GM12872 (cell line): Measurements from ENCODE around the gene TRRAP.
A peak's percentile ranks its signal among the peaks of the same experiment; 100 is the strongest.

ENCODE experiments used
- CTCF ChIP-seq: IDR thresholded peaks from 3 replicates; pipeline ENCODE4 v1.5.1; 2011; ENCODE audit warnings: low read depth, mild to moderate bottlenecking, low read length, moderate library complexity; ENCODE audit not compliant: insufficient read depth

TRRAP gene

GRCh38 chr7:98869027-98869596, 9.2 kb upstream of the TRRAP start:
- no peak for TF ChIP-seq CTCF

GRCh38 chr7:98869597-98870120, 8.7 kb upstream of the TRRAP start, which contains the start of gene TMEM130:
TSS of gene TMEM130 (minus strand) at chr7:98870014. CDS start at chr7:98869861, 153 bp downstream.
- TF ChIP-seq CTCF, result no peak

DNA sequence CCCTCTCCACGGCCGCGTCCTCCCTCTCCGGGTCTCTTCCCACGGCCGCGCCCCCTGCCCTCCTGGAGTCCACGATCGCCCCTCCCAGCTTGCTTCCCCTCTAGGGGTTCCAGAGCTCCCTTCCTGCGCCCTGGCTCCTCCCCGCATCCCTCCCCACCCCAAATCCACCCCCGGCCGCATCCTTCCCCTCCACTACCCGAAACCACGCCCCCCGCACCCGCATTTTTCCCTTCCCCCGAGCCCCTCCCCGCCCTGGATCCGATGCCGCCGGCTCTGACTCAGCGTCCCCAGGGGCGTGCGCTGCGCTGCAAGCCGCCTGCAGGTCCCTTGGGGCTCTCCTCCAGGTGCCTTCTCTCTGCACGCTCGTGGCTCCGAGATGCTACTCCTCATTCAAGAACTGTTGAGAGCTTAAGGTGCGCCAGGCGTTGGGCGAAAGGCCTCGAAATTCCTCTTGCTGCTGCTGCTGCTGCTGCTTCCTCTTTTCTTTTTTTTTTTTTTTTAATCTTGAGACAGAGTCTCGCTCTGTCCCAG, 8.1 kb upstream of the TRRAP start:
- no peak for TF ChIP-seq CTCF

DNA sequence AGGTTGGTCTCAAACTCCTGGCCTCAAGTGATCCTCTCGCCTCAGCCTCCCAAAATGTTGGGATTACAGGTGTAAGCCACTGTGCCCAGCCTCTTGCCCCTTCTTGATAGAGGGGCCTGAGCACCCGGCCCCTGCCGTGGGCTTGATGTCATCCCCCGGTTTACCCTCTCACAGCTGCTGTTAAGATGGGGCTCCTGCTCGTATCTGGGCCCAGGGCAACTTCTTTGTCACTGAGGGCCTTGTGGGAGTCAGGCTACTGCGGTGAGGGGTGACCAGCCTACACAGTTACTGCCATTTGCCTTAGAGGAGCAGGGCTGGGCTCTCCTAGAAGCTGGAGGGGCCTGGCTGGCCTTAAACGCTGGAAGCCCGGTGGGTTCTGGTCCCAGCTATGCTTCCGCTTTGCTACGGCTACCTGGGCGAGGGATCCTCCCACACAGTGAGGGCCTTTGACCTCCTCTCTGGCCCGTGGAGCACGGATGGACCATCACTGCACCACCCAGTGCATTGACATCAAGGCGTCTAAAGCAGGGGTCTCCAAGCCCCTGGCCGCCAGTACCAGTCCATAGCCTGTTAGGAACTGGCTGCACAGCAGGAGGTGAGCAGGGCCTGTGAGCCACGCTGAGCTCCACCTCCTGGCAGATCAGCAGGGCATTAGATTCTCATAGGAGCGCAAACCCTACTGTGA, 7.4 kb upstream of the TRRAP start:
- no peak for TF ChIP-seq CTCF

- peak; percentile 59 for TF ChIP-seq CTCF
Observed at GRCh38 chr7:98872328-98872924, 5.9 kb upstream of the TRRAP start.

DNA sequence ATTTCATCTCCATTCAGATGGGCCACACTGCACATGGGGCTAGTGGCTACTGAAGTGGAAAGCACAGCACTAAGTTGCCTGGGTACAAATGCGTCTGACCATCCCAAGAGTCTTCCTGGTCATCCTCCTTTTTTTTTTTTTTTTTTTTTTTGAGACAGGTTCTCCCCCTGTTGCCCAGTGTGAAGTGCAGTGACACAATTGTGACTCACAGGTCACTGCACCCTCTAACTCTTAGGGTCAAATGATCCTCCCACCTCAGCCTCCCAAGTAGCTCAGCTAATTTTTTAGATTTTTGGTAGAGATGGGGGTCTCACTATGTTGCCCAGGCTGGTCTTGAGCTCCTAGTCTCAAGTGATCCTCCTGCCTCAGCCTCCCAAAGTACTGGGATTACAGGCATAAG, 3.4 kb upstream of the TRRAP start:
- no peak for TF ChIP-seq CTCF

DNA sequence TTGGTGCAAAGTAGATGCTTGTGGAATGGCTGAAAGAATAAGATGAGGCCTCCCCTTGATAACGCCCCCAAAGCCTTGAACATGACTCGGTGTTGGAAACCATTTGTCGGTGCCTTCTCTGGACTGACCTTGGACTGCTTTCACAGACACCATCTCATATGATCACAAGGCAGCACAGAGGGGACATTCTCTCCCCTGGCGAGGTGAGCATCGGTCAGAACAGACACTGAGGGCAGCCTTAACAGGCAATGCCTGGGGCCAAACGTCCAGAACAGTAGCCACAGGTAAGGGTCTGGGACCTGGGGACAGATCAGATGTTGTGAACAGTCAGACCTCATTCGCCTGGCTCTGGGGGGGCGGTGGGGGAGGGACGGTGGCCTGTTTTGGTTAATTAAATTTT, 2.8 kb upstream of the TRRAP start:
- no peak for TF ChIP-seq CTCF
